Keratinocyte (primary cell): ENCODE measurements around the gene MED25. TPM values are rescaled to one million over a fixed set of nuclear protein-coding genes. Genes with fewer than 3 reads are reported as not detected.

ENCODE experiments used
- DNase-seq: peaks from one replicate; pipeline ENCODE4 v3.0.0-alpha.2; 2011; ENCODE audit warnings: low read depth, missing footprints, low spot score
- FAIRE-seq: peaks from 2 replicates; lab custom pipeline; 2011; peaks lifted over from hg19 to GRCh38; lab: Jason Lieb, UNC
- H2AFZ ChIP-seq: 2 replicates; pipeline ENCODE4 v1.6.0; 2012; ENCODE audit warnings: low read length, control low read depth, inconsistent platforms; ENCODE audit not compliant: control insufficient read depth
- H3K27ac ChIP-seq: 2 replicates; pipeline ENCODE4 v1.5.1; 2011; ENCODE audit warnings: low read length; ENCODE audit not compliant: control insufficient read depth, insufficient read depth
- H3K27me3 ChIP-seq: 3 replicates; pipeline ENCODE4 v1.6.0; 2011; ENCODE audit warnings: low read length; ENCODE audit not compliant: control insufficient read depth, insufficient read depth; ENCODE audit errors: extremely low read depth
- H3K36me3 ChIP-seq, 2 experiments: 2 replicates in 1 of 2; 3 replicates in 1 of 2; pipeline ENCODE4 v1.5.1; 2011; ENCODE audit warnings: low read length in 2 of 2, mild to moderate bottlenecking in 1 of 2; ENCODE audit not compliant: control insufficient read depth in 2 of 2, insufficient read depth in 2 of 2; ENCODE audit errors: extremely low read depth in 1 of 2
- H3K4me1 ChIP-seq: 3 replicates; pipeline ENCODE4 v1.5.1; 2011; ENCODE audit warnings: low read length; ENCODE audit not compliant: control insufficient read depth, insufficient read depth; ENCODE audit errors: extremely low read depth
- H3K4me2 ChIP-seq: 3 replicates; pipeline ENCODE4 v1.6.0; 2011; ENCODE audit warnings: low read depth, low read length; ENCODE audit not compliant: control insufficient read depth, insufficient read depth; ENCODE audit errors: extremely low read depth
- H3K4me3 ChIP-seq, 3 experiments: fragments of 200-600 bp in 1 of 3; sonication (generic) in 1 of 3; 2 replicates in 2 of 3; 3 replicates in 1 of 3; pipeline ENCODE4 v1.5.1; 2011 to 2016; ENCODE audit warnings: low read length in 3 of 3, mild to moderate bottlenecking in 3 of 3, control low read depth in 2 of 3, inconsistent platforms in 1 of 3, low read depth in 1 of 3, mixed read lengths in 1 of 3, mixed run types in 1 of 3, moderate library complexity in 1 of 3; ENCODE audit not compliant: control insufficient read depth in 2 of 3, insufficient read depth in 2 of 3; ENCODE audit errors: extremely low read depth in 1 of 3
- H3K79me2 ChIP-seq: 2 replicates; pipeline ENCODE4 v1.6.0; 2012; ENCODE audit warnings: low read length; ENCODE audit not compliant: control insufficient read depth, insufficient read depth
- H3K9ac ChIP-seq: 3 replicates; pipeline ENCODE4 v1.6.0; 2011; ENCODE audit warnings: low read length; ENCODE audit not compliant: control insufficient read depth, insufficient read depth; ENCODE audit errors: extremely low read depth
- H3K9me1 ChIP-seq: 3 replicates; pipeline ENCODE4 v1.6.0; 2011; ENCODE audit warnings: low read length; ENCODE audit not compliant: control insufficient read depth, insufficient read depth; ENCODE audit errors: extremely low read depth
- H3K9me3 ChIP-seq: 2 replicates; pipeline ENCODE4 v1.5.1; 2012; ENCODE audit warnings: low read depth, low read length; ENCODE audit not compliant: control insufficient read depth
- H4K20me1 ChIP-seq: 3 replicates; pipeline ENCODE4 v1.6.0; 2011; ENCODE audit warnings: low read length; ENCODE audit not compliant: control insufficient read depth, insufficient read depth; ENCODE audit errors: extremely low read depth
- CTCF ChIP-seq, 3 experiments: IDR thresholded peaks in 1 of 3; conservative IDR thresholded peaks in 1 of 3; optimal IDR thresholded peaks in 1 of 3; 2 replicates in 2 of 3; 3 replicates in 1 of 3; pipeline versions ENCODE3 to v1.5.1; 2011; ENCODE audit warnings: low read length in 3 of 3, mild to moderate bottlenecking in 3 of 3, moderate library complexity in 2 of 3, control low read depth in 1 of 3, inconsistent platforms in 1 of 3; ENCODE audit not compliant: insufficient read depth in 2 of 3; ENCODE audit errors: extremely low read depth in 1 of 3
- EZH2 ChIP-seq: IDR thresholded peaks from one replicate; pipeline ENCODE4 v1.6.1; 2012; ENCODE audit warnings: inconsistent platforms, mild to moderate bottlenecking, low read length, moderate library complexity
- dilution Hi-C: fragments of 300-500 bp; cut with MboI; formaldehyde crosslinking; loops from one replicate; pipeline ENCODE4 v1.7.0; 2020; ENCODE audit warnings: low sequenced_read_pairs; ENCODE audit not compliant: extremely low pct_ligation_motif_present
- polyA plus RNA-seq, 5 experiments: library from polyadenylated mRNA; depleted of rRNA in 3 of 5; stranded (reverse) in 3 of 5; stranded (forward) in 1 of 5; unstranded in 1 of 5; fragments of >200 nt; gene quantifications; 1 replicate in 1 of 5; 2 replicates in 3 of 5; 3 replicates in 1 of 5; pipeline versions ENCODE4 v1.2.1 to v1.2.3, GENCODE V29; 2011 to 2012; ENCODE audit warnings: missing spikeins in 2 of 5, low read depth in 1 of 5, low replicate concordance in 1 of 5

The MED25 gene
- polyA plus RNA-seq, 1 donor (not counting 4 experiments of a cell fraction or from before 2014, with no cell fraction given): 12.5 TPM

- Histone ChIP-seq H3K36me3 (peaks cover 21 to 43% of the 10 kb centered on the region in 2 experiments), H3K9me1 (no peaks in the 10 kb centered on the region), H3K27ac (no peak overlapping the region), H3K79me2 (peaks cover 37% of the 10 kb centered on the region), H3K4me2 (no peak overlapping the region), H3K4me1 (peaks cover 23% of the 10 kb centered on the region), H2AFZ (no peak overlapping the region), H3K9me3 (no peaks in the 10 kb centered on the region), H4K20me1 (peaks cover 11% of the 10 kb centered on the region), H3K27me3 (no peaks in the 10 kb centered on the region), H3K9ac (no peak overlapping the region), H3K4me3 (no peak overlapping the region)
- no peak for TF ChIP-seq EZH2
- TF ChIP-seq CTCF (optimal IDR thresholded peaks at IDR 0.05 in 1 of 3, IDR thresholded peaks at IDR 0.05 in 1 of 3, conservative IDR thresholded peaks at IDR 0.05 in 1 of 3; ENCODE audit: extremely low read depth in 1 of 3, insufficient read depth in 2 of 3, low read length in 3 of 3): no peak
- FAIRE-seq (no peak), DNase-seq (no peak)
- dilution Hi-C loops: no loop called here
These were observed 45.3 kb downstream of the MED25 start for GRCh38 chr19:49863254-49863934.

- Histone ChIP-seq H3K4me1 (peaks cover 23% of the 10 kb centered on the region), H3K4me2 (no peak overlapping the region), H4K20me1 (peaks cover 9% of the 10 kb centered on the region), H3K36me3 (peaks cover 18 to 38% of the 10 kb centered on the region in 2 experiments), H3K27me3 (no peaks in the 10 kb centered on the region), H3K79me2 (peaks cover 37% of the 10 kb centered on the region), H3K9me1 (no peaks in the 10 kb centered on the region), H3K9me3 (no peaks in the 10 kb centered on the region), H3K4me3 (no peak overlapping the region), H3K9ac (no peak overlapping the region), H3K27ac (no peak overlapping the region), H2AFZ (no peak overlapping the region)
- dilution Hi-C loops: no loop called here
- TF ChIP-seq CTCF (optimal IDR thresholded peaks at IDR 0.05 in 1 of 3, IDR thresholded peaks at IDR 0.05 in 1 of 3, conservative IDR thresholded peaks at IDR 0.05 in 1 of 3; ENCODE audit: extremely low read depth in 1 of 3, insufficient read depth in 2 of 3, low read length in 3 of 3) (no peak), EZH2 (no peak)
- DNase-seq (no peak), FAIRE-seq (no peak)
These were observed 45.8 kb downstream of the MED25 start for GRCh38 chr19:49863935-49864320.
